GM12878 (cell line): ENCODE measurements around the gene FBXL12. TPM values are rescaled to one million over a fixed set of nuclear protein-coding genes. Genes with fewer than 3 reads are reported as not detected.

ENCODE experiments used
- ATF7 ChIP-seq: fragments of 450-650 bp; IDR thresholded peaks from 2 replicates; pipeline ENCODE4 v1.6.1; 2016; ENCODE audit warnings: low read depth, mild to moderate bottlenecking
- HCFC1 ChIP-seq: fragments of 150-350 bp; IDR thresholded peaks from 2 replicates; pipeline ENCODE4 v1.6.1; 2014; ENCODE audit warnings: low read length
- NFYA ChIP-seq: IDR thresholded peaks from 2 replicates; pipeline ENCODE4 v1.6.1; 2011; ENCODE audit warnings: low read depth, mild to moderate bottlenecking, low read length, improper control_type of control experiment, borderline replicate concordance
- NR2C2 ChIP-seq: IDR thresholded peaks from 2 replicates; pipeline ENCODE4 v1.6.1; 2011; ENCODE audit warnings: borderline replicate concordance, low read depth; ENCODE audit not compliant: control insufficient read depth, insufficient read length
- PAX8 ChIP-seq: fragments of 450-650 bp; IDR thresholded peaks from 2 replicates; pipeline ENCODE4 v1.6.1; 2017; ENCODE audit warnings: mild to moderate bottlenecking, moderate library complexity
- PBX3 ChIP-seq: IDR thresholded peaks from 2 replicates; pipeline ENCODE4 v1.6.1; 2011; ENCODE audit warnings: mild to moderate bottlenecking, low read depth, low read length, moderate library complexity; ENCODE audit not compliant: insufficient replicate concordance
- POLR2A ChIP-seq: IDR thresholded peaks from 2 replicates; pipeline ENCODE4 v1.6.1; 2011; ENCODE audit warnings: low read depth, mild to moderate bottlenecking, low read length
- RB1 ChIP-seq: fragments of 450-650 bp; formaldehyde crosslinking; IDR thresholded peaks from 2 replicates; pipeline ENCODE4 v1.6.1; 2017; ENCODE audit warnings: mild to moderate bottlenecking, borderline replicate concordance
- RCOR1 ChIP-seq: conservative IDR thresholded peaks from 2 replicates; pipeline ENCODE4 v1.6.1; 2012; ENCODE audit warnings: low read depth, low read length, improper control_type of control experiment
- SMAD1 ChIP-seq: fragments of 450-650 bp; IDR thresholded peaks from 2 replicates; pipeline ENCODE4 v1.6.1; 2018; ENCODE audit warnings: mild to moderate bottlenecking, low read depth; ENCODE audit not compliant: partially characterized antibody
- SMAD5 ChIP-seq: IDR thresholded peaks from 2 replicates; pipeline ENCODE4 v1.6.1; 2016; ENCODE audit warnings: antibody characterized with exemption, low read depth
- SRF ChIP-seq, 2 experiments: IDR thresholded peaks; 2 replicates each; pipeline ENCODE4 v1.6.1; 2011; ENCODE audit warnings: low read depth in 2 of 2, low read length in 2 of 2, mild to moderate bottlenecking in 1 of 2, moderate library complexity in 1 of 2
- polyA plus RNA-seq, 11 experiments: library from polyadenylated mRNA; depleted of rRNA in 4 of 11; unstranded in 6 of 11; stranded (reverse) in 5 of 11; fragments of >200 nt; fragmentation: Nextera tagmentation in 4 of 11; fragmentation: Illumina TruSeq in 1 of 11; extraction: Ambion mirVana in 4 of 11; extraction: Trizol in 1 of 11; gene quantifications; 1 replicate in 1 of 11; 2 replicates in 10 of 11; pipeline versions ENCODE4 v1.2.1 to v1.2.3, GENCODE V29; 2011 to 2016; ENCODE audit warnings: inconsistent platforms in 2 of 11, missing spikeins in 2 of 11, low read depth in 1 of 11
- total RNA-seq, 4 experiments: library from RNA; depleted of rRNA in 3 of 4; stranded (reverse); fragments of >200 nt in 3 of 4; fragmentation: Illumina TruSeq in 1 of 4; extraction: Trizol in 1 of 4; gene quantifications; 2 replicates each; pipeline versions ENCODE4 v1.2.1 to v1.2.3, GENCODE V29; 2013 to 2021
- TF ChIP-seq, protein P1 (sequence below): fragments of 450-650 bp; IDR thresholded peaks from 2 replicates; pipeline ENCODE4 v1.6.1; 2016; ENCODE audit warnings: mild to moderate bottlenecking, moderate library complexity, borderline replicate concordance
- TF ChIP-seq, protein P2 (sequence below), 3 experiments: IDR thresholded peaks in 2 of 3; conservative IDR thresholded peaks in 1 of 3; 2 replicates each; pipeline ENCODE4 v1.5.1; 2011; ENCODE audit warnings: low read depth in 3 of 3, low read length in 3 of 3, mild to moderate bottlenecking in 3 of 3, control low read depth in 2 of 3, moderate library complexity in 2 of 3, inconsistent platforms in 1 of 3, mixed read lengths in 1 of 3; ENCODE audit not compliant: control insufficient read depth in 2 of 3, insufficient read depth in 1 of 3; ENCODE audit errors: extremely low read depth in 1 of 3
- TF ChIP-seq, protein P3 (sequence below): fragments of 450-650 bp; IDR thresholded peaks from 2 replicates; pipeline ENCODE4 v1.6.1; 2016; ENCODE audit warnings: mild to moderate bottlenecking
- TF ChIP-seq, protein P4 (sequence below): fragments of 450-650 bp; IDR thresholded peaks from 2 replicates; pipeline ENCODE4 v1.6.1; 2014; ENCODE audit warnings: mild to moderate bottlenecking
- TF ChIP-seq, protein P5 (sequence below): fragments of 450-650 bp; IDR thresholded peaks from 2 replicates; pipeline ENCODE4 v1.6.1; 2016; ENCODE audit warnings: mild to moderate bottlenecking

FBXL12 gene
- total and polyA plus RNA-seq, 10 of the 15 experiments (the other 5 are each of a cell fraction or from before 2014, with no cell fraction given) = 1.4 to 40.0 (median 23.2) TPM

GRCh38 chr19:9834726-9835506 lies 16.0 kb upstream of the FBXL12 start, which contains the start of gene PIN1 (continued):
- TF ChIP-seq, protein P1, sequence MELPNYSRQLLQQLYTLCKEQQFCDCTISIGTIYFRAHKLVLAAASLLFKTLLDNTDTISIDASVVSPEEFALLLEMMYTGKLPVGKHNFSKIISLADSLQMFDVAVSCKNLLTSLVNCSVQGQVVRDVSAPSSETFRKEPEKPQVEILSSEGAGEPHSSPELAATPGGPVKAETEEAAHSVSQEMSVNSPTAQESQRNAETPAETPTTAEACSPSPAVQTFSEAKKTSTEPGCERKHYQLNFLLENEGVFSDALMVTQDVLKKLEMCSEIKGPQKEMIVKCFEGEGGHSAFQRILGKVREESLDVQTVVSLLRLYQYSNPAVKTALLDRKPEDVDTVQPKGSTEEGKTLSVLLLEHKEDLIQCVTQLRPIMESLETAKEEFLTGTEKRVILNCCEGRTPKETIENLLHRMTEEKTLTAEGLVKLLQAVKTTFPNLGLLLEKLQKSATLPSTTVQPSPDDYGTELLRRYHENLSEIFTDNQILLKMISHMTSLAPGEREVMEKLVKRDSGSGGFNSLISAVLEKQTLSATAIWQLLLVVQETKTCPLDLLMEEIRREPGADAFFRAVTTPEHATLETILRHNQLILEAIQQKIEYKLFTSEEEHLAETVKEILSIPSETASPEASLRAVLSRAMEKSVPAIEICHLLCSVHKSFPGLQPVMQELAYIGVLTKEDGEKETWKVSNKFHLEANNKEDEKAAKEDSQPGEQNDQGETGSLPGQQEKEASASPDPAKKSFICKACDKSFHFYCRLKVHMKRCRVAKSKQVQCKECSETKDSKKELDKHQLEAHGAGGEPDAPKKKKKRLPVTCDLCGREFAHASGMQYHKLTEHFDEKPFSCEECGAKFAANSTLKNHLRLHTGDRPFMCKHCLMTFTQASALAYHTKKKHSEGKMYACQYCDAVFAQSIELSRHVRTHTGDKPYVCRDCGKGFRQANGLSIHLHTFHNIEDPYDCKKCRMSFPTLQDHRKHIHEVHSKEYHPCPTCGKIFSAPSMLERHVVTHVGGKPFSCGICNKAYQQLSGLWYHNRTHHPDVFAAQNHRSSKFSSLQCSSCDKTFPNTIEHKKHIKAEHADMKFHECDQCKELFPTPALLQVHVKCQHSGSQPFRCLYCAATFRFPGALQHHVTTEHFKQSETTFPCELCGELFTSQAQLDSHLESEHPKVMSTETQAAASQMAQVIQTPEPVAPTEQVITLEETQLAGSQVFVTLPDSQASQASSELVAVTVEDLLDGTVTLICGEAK = peak; percentile 86
- TF ChIP-seq PAX8 (no peak), HCFC1 (0 out of 2 replicates have a peak, but pooled peaks have one; percentile 20), RCOR1 (peak; percentile 87; the same call in 1 of the 2 replicates), SRF (IDR thresholded peaks at IDR 0.05; ENCODE audit: low read depth in 2 of 2, low read length in 2 of 2) (no peak), NFYA (no peak), ATF7 (no peak), POLR2A (peak; percentile 87), SMAD1 (no peak), RB1 (peak; percentile 92; the same call in 1 of the 2 replicates), NR2C2 (no peak), PBX3 (peak; percentile 84), SMAD5 (0 out of 2 replicates have a peak, but pooled peaks have one; percentile 54)
- TF ChIP-seq, protein P2, sequence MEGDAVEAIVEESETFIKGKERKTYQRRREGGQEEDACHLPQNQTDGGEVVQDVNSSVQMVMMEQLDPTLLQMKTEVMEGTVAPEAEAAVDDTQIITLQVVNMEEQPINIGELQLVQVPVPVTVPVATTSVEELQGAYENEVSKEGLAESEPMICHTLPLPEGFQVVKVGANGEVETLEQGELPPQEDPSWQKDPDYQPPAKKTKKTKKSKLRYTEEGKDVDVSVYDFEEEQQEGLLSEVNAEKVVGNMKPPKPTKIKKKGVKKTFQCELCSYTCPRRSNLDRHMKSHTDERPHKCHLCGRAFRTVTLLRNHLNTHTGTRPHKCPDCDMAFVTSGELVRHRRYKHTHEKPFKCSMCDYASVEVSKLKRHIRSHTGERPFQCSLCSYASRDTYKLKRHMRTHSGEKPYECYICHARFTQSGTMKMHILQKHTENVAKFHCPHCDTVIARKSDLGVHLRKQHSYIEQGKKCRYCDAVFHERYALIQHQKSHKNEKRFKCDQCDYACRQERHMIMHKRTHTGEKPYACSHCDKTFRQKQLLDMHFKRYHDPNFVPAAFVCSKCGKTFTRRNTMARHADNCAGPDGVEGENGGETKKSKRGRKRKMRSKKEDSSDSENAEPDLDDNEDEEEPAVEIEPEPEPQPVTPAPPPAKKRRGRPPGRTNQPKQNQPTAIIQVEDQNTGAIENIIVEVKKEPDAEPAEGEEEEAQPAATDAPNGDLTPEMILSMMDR (IDR thresholded peaks at IDR 0.05 in 2 of 3, conservative IDR thresholded peaks at IDR 0.05 in 1 of 3; ENCODE audit: control insufficient read depth in 2 of 3, extremely low read depth in 1 of 3, insufficient read depth in 1 of 3, low read depth in 3 of 3, low read length in 3 of 3) = peak; percentile 31 to 56 (median 38); a peak in 3 of 6 replicates
- TF ChIP-seq, protein P3, sequence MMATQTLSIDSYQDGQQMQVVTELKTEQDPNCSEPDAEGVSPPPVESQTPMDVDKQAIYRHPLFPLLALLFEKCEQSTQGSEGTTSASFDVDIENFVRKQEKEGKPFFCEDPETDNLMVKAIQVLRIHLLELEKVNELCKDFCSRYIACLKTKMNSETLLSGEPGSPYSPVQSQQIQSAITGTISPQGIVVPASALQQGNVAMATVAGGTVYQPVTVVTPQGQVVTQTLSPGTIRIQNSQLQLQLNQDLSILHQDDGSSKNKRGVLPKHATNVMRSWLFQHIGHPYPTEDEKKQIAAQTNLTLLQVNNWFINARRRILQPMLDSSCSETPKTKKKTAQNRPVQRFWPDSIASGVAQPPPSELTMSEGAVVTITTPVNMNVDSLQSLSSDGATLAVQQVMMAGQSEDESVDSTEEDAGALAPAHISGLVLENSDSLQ = peak; percentile 95
- TF ChIP-seq, protein P4, sequence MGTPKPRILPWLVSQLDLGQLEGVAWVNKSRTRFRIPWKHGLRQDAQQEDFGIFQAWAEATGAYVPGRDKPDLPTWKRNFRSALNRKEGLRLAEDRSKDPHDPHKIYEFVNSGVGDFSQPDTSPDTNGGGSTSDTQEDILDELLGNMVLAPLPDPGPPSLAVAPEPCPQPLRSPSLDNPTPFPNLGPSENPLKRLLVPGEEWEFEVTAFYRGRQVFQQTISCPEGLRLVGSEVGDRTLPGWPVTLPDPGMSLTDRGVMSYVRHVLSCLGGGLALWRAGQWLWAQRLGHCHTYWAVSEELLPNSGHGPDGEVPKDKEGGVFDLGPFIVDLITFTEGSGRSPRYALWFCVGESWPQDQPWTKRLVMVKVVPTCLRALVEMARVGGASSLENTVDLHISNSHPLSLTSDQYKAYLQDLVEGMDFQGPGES = peak; percentile 93
- TF ChIP-seq, protein P5, sequence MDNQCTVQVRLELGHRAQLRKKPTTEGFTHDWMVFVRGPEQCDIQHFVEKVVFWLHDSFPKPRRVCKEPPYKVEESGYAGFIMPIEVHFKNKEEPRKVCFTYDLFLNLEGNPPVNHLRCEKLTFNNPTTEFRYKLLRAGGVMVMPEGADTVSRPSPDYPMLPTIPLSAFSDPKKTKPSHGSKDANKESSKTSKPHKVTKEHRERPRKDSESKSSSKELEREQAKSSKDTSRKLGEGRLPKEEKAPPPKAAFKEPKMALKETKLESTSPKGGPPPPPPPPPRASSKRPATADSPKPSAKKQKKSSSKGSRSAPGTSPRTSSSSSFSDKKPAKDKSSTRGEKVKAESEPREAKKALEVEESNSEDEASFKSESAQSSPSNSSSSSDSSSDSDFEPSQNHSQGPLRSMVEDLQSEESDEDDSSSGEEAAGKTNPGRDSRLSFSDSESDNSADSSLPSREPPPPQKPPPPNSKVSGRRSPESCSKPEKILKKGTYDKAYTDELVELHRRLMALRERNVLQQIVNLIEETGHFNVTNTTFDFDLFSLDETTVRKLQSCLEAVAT = peak; percentile 47; the same call in 1 of the 2 replicates
